ENCODE data around the gene ATOH8. TPM values are rescaled to one million over a fixed set of nuclear protein-coding genes. Genes with fewer than 3 reads are reported as not detected.

Gene ATOH8
- total and polyA plus RNA-seq, 11 donors, result 11.8 to 103 (median 19.0) TPM

DNA sequence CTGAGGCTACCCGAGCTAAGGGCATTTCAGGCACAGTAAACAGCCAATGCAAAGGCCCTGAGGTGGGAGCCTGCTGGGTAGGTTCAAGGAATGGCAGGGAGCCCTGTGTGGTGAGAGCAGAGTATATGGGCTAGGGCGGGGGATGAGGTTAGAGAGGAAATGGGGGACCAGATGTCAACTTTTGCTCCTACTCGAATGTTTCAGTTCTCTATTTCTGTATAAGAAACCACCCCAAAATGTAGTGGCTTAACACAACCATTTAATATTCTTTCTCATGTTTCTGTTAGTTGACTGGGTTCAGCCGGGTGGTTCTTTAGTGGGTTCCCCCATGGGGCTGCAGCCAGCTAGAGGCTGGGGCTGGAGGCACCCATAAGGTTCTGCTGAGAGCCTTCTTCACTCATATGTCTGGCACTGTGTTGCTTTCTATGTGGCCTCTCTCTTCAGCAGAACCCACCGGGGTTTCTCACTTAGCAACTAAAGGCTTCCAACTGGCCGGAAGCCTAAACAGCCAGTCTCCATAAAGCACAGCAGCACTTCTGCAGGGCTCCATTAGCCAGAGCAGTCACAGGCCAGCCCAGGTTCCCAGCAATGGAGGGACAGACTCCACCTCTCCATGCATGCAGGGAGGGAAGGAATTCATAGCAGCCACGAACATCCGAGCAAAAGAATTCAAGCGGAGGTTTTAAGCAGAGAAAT lies 5.6 kb upstream of the ATOH8 start:
- no peaks in the 10 kb centered on the region for H3K36me3 ChIP-seq
- DNase-seq (peak in 1 of 5 donors; percentile 22), ATAC-seq (no peak)
- TF ChIP-seq POLR2A (IDR thresholded peaks at IDR 0.05), result no peak
- TF ChIP-seq, protein P1, sequence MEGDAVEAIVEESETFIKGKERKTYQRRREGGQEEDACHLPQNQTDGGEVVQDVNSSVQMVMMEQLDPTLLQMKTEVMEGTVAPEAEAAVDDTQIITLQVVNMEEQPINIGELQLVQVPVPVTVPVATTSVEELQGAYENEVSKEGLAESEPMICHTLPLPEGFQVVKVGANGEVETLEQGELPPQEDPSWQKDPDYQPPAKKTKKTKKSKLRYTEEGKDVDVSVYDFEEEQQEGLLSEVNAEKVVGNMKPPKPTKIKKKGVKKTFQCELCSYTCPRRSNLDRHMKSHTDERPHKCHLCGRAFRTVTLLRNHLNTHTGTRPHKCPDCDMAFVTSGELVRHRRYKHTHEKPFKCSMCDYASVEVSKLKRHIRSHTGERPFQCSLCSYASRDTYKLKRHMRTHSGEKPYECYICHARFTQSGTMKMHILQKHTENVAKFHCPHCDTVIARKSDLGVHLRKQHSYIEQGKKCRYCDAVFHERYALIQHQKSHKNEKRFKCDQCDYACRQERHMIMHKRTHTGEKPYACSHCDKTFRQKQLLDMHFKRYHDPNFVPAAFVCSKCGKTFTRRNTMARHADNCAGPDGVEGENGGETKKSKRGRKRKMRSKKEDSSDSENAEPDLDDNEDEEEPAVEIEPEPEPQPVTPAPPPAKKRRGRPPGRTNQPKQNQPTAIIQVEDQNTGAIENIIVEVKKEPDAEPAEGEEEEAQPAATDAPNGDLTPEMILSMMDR (IDR thresholded peaks at IDR 0.05), result no peak
- 73 to 80% (median 77%) methylated on average over 9 of the region's 9 CpGs for WGBS, 4 donors
- no peak overlapping the region for H3K4me3 ChIP-seq
- H3K9me3 ChIP-seq, result no peaks in the 10 kb centered on the region
- H3K27me3 ChIP-seq, result peaks cover 0 to 15% (median 0%) of the 10 kb centered on the region in 9 donors
- H3K4me1 ChIP-seq, result peaks cover 20 to 87% (median 72%) of the 10 kb centered on the region in 12 donors
- H3K27ac ChIP-seq, result peak overlapping the region in 9 of 12 donors; percentile 1 to 96 (median 69)
- intact Hi-C loops (cut with DNase I), result no loop called here

DNA sequence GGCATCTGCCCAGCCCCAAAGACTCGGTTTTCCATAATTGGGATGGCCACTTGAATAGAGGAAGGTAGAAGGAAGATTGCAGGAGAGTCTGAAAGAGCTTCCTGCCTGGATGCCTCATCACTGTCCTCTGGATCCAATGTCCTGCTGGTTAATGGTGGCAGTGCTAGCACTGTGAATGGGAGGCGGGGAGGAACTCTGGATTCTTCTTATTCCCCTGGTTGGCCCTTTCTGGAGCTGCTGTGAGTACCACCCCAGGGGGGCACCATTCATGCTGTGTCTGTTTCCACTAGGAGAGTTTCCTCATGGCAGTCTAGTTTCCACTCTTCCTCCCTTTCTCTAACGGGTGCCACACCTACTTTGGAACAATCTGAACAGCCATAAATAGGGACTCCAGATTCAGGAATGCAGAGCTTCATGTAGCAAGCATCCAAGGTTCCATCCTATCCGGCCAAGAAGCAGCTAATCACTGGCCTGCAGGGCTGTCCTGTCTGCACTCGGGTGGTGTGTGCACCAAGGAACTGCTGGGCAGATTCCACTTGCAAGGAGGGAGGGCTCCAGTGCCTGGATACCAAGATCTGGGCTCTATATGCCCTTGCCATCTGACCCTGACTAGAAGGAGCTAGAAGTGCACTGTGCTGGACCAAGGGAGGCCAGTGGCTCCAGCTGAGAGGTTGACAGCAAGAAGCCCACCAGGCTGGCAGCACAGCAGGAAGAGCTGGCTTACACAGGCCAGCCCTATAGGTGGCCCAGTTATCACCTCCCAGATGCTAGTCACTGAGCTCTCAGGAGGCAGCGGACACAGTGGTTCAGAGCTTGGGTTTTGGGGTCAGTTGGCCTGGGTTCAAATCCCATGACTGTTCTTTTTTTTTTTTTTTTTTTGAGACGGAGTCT lies 4.6 kb upstream of the ATOH8 start:
- Histone ChIP-seq H3K9me3 (no peaks in the 10 kb centered on the region), H3K27me3 (peaks cover 0 to 23% (median 0%) of the 10 kb centered on the region in 9 donors), H3K4me3 (no peak overlapping the region), H3K4me1 (peaks cover 16 to 82% (median 68%) of the 10 kb centered on the region in 12 donors), H3K27ac (peak overlapping the region; percentile 1 to 96 (median 67)), H3K36me3 (no peaks in the 10 kb centered on the region)
- TF ChIP-seq POLR2A (IDR thresholded peaks at IDR 0.05), result peak in 1 of 2 donors; percentile 22
- TF ChIP-seq, protein P1 (IDR thresholded peaks at IDR 0.05), result peak in 2 of 12 donors; percentile 10 to 19
- ATAC-seq, result peak; percentile 21 to 60 (median 52)
- intact Hi-C loops (cut with DNase I), result no loop called here
- 38 to 42% (median 40%) methylated on average over 6 to 7 of the region's 7 CpGs for WGBS, 4 donors
- DNase-seq, result peak in 2 of 5 donors; percentile 45 to 78

DNA sequence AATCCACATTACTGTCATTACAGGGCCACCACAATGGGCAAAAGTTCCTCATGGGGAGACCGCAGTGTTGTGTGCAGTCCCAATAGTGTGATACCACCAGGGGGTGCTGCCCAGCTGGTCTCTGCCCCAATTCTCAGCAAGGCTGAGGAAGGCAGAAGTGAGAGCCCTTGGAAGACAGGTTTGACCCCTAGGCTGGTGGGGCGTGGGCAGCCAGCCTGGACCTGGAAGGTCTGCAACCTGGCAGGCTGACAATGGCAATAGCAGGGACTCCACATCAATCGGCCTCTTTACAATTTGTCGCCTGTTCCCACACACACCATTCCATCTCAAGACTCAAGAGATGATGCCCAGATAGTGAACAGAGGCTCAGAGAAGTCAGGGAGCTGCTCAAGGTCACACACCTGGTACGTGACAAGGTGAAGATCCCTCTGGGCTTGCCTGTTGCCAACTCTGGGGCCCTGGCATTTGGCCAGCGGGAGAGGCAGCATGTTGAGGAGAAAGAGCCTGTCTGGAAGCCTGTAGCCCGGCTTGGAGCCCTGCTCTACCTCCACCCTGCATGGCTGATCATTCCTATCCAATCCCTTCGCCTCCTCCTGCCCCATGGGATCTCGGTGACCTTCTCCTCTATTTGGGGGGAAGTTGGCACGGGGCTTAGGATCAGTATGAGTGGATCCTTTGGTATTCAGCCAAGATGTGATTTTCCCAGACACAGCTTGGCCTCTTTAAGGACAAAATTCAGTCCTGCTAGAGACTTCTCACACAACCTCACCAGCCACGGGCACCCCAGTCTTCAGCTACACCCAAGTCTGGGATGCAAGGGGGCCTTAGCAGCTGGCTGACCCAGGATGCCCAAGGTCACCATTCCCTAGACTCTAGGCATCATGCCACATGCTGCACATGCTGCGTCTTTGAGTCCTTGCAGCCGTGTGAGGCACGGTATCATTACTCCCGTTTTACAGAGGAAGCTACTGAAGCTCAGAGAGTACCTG lies 2.9 kb upstream of the ATOH8 start:
- Histone ChIP-seq H3K27ac (peak overlapping the region in 10 of 12 donors; percentile 2 to 96 (median 28)), H3K27me3 (peaks cover 0 to 37% (median 0%) of the 10 kb centered on the region in 9 donors), H3K4me1 (peaks cover 15 to 79% (median 63%) of the 10 kb centered on the region in 12 donors), H3K36me3 (peaks cover 0 to 3% (median 0%) of the 10 kb centered on the region in 9 donors), H3K4me3 (peak overlapping the region in 1 of 12 donors; percentile 10), H3K9me3 (no peaks in the 10 kb centered on the region)
- 34 to 39% (median 36%) methylated on average over 14 to 15 of the region's 15 CpGs for WGBS, 4 donors
- ATAC-seq, result peak; percentile 57 to 71 (median 62)
- TF ChIP-seq POLR2A (IDR thresholded peaks at IDR 0.05), result no peak
- TF ChIP-seq, protein P1 (IDR thresholded peaks at IDR 0.05), result peak; percentile 76 to 87 (median 82)
- intact Hi-C loops (cut with DNase I), result loop anchor here in 8 of 10 donors (1.0 to 5.0 kb wide), 9 partner anchors 20 to 63 kb away; no protein-coding TSS in a partner anchor
- DNase-seq, result peak; percentile 75 to 84 (median 81)

Data from heart left ventricle (tissue), 16 donors.